Measurements from ENCODE around the gene ADORA1. TPM values are rescaled to one million over a fixed set of nuclear protein-coding genes. Genes with fewer than 3 reads are reported as not detected.

ADORA1 gene
- total RNA-seq, 1 experiment from 2014 or later, result 1.2 TPM

DNA sequence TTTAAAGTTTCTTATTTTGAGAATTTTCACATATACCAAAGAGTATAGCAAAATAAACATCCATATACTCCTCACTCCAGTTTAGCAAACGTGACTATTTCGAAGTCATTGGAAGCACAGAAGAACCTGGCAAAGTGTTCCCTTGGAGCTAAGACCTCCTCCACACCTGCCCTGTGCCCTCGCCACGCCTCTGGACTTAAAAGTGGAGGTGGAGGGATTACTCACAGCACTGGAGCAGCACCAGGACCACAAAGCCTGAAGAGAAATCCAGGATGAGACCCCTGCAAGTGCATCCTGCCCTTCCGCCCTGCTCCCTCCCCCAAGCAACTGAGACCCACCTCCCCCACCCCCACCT is 58.5 kb downstream of the ADORA1 start:
- Histone ChIP-seq H3K4me3 (ENCODE audit: low read depth, low read length, poor library complexity, severe bottlenecking) (no peak overlapping the region), H3K36me3 (ENCODE audit: insufficient read depth, low read length, poor library complexity, severe bottlenecking) (no peaks in the 10 kb centered on the region), H3K27ac (ENCODE audit: low read depth, low read length, poor library complexity, severe bottlenecking) (no peak overlapping the region), H3K9me3 (ENCODE audit: low read depth, low read length, poor library complexity, severe bottlenecking) (no peaks in the 10 kb centered on the region), H3K27me3 (replicated peaks; ENCODE audit: insufficient read depth, low read depth, low read length, poor library complexity) (no peaks in the 10 kb centered on the region), H3K4me1 (ENCODE audit: insufficient read depth, low read length, poor library complexity, severe bottlenecking) (no peaks in the 10 kb centered on the region)
- intact Hi-C loops (cut with micrococcal nuclease; ENCODE audit: unreplicated experiment), result no loop called here
- TF ChIP-seq, protein P1, sequence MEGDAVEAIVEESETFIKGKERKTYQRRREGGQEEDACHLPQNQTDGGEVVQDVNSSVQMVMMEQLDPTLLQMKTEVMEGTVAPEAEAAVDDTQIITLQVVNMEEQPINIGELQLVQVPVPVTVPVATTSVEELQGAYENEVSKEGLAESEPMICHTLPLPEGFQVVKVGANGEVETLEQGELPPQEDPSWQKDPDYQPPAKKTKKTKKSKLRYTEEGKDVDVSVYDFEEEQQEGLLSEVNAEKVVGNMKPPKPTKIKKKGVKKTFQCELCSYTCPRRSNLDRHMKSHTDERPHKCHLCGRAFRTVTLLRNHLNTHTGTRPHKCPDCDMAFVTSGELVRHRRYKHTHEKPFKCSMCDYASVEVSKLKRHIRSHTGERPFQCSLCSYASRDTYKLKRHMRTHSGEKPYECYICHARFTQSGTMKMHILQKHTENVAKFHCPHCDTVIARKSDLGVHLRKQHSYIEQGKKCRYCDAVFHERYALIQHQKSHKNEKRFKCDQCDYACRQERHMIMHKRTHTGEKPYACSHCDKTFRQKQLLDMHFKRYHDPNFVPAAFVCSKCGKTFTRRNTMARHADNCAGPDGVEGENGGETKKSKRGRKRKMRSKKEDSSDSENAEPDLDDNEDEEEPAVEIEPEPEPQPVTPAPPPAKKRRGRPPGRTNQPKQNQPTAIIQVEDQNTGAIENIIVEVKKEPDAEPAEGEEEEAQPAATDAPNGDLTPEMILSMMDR (conservative IDR thresholded peaks at IDR 0.05; ENCODE audit: low read depth, low read length), result no peak
- no peak for TF ChIP-seq EZH2 (IDR thresholded peaks at IDR 0.05; ENCODE audit: borderline replicate concordance, low read depth, low read length, poor library complexity, severe bottlenecking)
- POLR2A ChIA-PET (ENCODE audit: low non-redundant PET), result no interaction called here
- CTCF ChIA-PET, result no interaction called here
- no TSS peak for BruUV-seq (replicated peaks)
- DNase-seq (ENCODE audit: low spot score), result no peak

DNA sequence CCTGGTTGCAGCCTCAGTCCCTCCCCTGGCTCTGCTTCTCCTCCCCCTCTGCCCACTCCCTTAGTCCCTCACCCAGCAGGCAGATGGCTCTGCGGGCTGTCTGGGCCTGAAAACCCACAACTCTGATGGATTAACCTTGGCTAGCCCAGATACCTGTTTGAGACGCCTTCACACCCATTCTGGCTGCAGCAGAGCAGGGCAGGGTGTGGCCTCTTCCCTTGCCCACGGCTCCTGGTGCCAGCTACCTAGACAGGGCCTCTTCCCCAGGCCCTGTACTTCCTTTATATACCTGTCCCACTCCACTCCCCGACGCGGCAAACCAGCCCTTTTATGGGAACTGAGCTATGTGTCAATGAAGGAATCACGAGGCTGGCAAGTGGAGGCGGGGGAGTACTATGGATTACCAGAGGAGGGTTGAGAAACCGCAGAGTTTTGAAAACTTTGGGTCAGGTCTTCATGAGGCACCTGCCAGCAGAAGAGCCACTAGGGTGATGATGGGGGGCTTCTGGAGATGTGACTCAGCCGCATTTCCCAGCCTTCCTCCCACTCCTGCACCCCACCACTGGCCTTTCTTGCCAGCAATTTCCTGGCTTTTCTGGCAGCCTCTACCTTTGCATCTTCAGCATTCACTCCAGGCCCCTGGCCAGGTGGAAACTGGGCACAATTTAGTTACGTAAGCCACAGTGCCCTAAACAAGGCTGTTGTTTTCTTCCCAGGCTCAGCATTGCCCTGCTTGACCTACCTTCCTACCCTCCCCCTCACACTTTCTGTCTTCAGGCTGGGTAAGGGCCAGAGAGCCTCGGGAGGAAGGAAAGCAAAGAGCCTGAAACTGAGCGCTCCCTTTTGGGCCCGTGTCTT is 59.1 kb downstream of the ADORA1 start, which contains the start of gene CHI3L1:
Gene CHI3L1 (minus strand): TSS at position 259 of the 858 bp plus-strand sequence. CDS start 81 bp downstream, at position 178.
- ChIA-PET POLR2A (ENCODE audit: low non-redundant PET) (no interaction called here), CTCF (no interaction called here)
- DNase-seq (ENCODE audit: low spot score), result no peak
- H3K9me3 ChIP-seq (ENCODE audit: low read depth, low read length, poor library complexity, severe bottlenecking), result no peaks in the 10 kb centered on the region
- no peaks in the 10 kb centered on the region for H3K36me3 ChIP-seq (ENCODE audit: insufficient read depth, low read length, poor library complexity, severe bottlenecking)
- TF ChIP-seq, protein P1 (conservative IDR thresholded peaks at IDR 0.05; ENCODE audit: low read depth, low read length), result no peak
- TF ChIP-seq EZH2 (IDR thresholded peaks at IDR 0.05; ENCODE audit: borderline replicate concordance, low read depth, low read length, poor library complexity, severe bottlenecking), result no peak
- no peaks in the 10 kb centered on the region for H3K27me3 ChIP-seq (replicated peaks; ENCODE audit: insufficient read depth, low read depth, low read length, poor library complexity)
- H3K4me3 ChIP-seq (ENCODE audit: low read depth, low read length, poor library complexity, severe bottlenecking), result no peak within 1 kb of the TSS
- no peaks in the 10 kb centered on the region for H3K4me1 ChIP-seq (ENCODE audit: insufficient read depth, low read length, poor library complexity, severe bottlenecking)
- no TSS peak for BruUV-seq (replicated peaks)
- H3K27ac ChIP-seq (ENCODE audit: low read depth, low read length, poor library complexity, severe bottlenecking), result no peak within 1 kb of the TSS
- intact Hi-C loops (cut with micrococcal nuclease; ENCODE audit: unreplicated experiment), result no loop called here

DNA sequence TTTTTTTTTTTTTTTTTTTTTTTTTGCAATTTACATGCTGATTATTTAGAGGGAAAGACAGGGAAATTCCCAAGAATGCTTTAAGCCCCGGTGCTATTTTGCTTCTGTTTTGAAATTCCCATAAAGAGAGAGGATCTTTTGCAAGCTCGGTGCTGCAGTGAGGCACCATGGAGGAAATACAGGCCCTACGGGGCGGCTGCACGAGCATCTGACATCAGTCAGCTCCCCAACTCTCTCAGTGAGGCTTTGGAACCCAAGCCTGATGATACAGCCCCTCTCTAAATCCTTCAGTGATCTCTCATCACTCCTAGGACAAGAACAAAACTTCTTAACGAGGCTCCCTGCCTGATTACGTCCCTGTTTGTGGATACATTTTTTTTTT is 59.8 kb downstream of the ADORA1 start:
- H3K4me1 ChIP-seq (ENCODE audit: insufficient read depth, low read length, poor library complexity, severe bottlenecking), result no peaks in the 10 kb centered on the region
- no peak overlapping the region for H3K27ac ChIP-seq (ENCODE audit: low read depth, low read length, poor library complexity, severe bottlenecking)
- ChIA-PET POLR2A (ENCODE audit: low non-redundant PET) (no interaction called here), CTCF (no interaction called here)
- no peaks in the 10 kb centered on the region for H3K36me3 ChIP-seq (ENCODE audit: insufficient read depth, low read length, poor library complexity, severe bottlenecking)
- no TSS peak for BruUV-seq (replicated peaks)
- no peaks in the 10 kb centered on the region for H3K27me3 ChIP-seq (replicated peaks; ENCODE audit: insufficient read depth, low read depth, low read length, poor library complexity)
- H3K9me3 ChIP-seq (ENCODE audit: low read depth, low read length, poor library complexity, severe bottlenecking), result no peaks in the 10 kb centered on the region
- no peak overlapping the region for H3K4me3 ChIP-seq (ENCODE audit: low read depth, low read length, poor library complexity, severe bottlenecking)
- TF ChIP-seq, protein P1 (conservative IDR thresholded peaks at IDR 0.05; ENCODE audit: low read depth, low read length), result no peak
- TF ChIP-seq EZH2 (IDR thresholded peaks at IDR 0.05; ENCODE audit: borderline replicate concordance, low read depth, low read length, poor library complexity, severe bottlenecking), result no peak
- intact Hi-C loops (cut with micrococcal nuclease; ENCODE audit: unreplicated experiment), result no loop called here
- no peak for DNase-seq (ENCODE audit: low spot score)
